Left lobe of liver (tissue), 2 donors: ENCODE data around the gene ADRA2C. TPM values are rescaled to one million over a fixed set of nuclear protein-coding genes. Genes with fewer than 3 reads are reported as not detected.

ENCODE experiments used
- ATAC-seq: fragments of 200-7000 bp; cut with Tn5 transposase; one replicate; pipeline ENCODE4 v1.9.1; 2020; ENCODE audit warnings: mild to moderate bottlenecking, moderate library complexity
- DNase-seq: peaks from one replicate; pipeline ENCODE4 v3.0.0-alpha.2; 2020; ENCODE audit warnings: low spot score
- total RNA-seq: library from RNA; stranded (reverse); gene quantifications from one replicate; pipeline ENCODE4 v1.2.1, GENCODE V29; 2021
- donor health status: DM: no; HTN: no; CAD: no; lungs with moderate emphysema.
- donor health status: DM: no; HTN: yes; CAD: no.

ADRA2C gene
- total RNA-seq, 1 donor from 2014 or later: 0.28 TPM

DNA sequence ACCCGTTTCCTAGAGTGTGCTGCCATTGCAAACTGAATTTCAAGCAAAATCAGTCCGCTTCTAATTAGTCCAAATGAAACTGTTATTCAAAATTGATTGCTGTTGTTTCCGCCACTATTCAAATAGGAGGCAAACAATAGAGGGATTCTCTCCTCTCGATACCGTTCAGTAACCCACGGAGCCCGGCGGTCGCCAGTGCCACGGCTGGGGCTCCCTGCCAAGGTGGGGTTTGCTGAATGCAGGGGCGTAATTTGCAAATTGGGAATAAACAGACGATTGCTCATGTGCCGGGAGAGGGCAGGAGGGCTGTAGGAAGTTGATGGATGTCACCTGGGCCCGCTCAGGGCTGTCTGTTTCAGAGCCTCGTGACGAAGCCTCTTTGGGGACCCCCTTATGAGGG, 8.8 kb downstream of the ADRA2C start:
- ATAC-seq (no peak), DNase-seq (no peak)

DNA sequence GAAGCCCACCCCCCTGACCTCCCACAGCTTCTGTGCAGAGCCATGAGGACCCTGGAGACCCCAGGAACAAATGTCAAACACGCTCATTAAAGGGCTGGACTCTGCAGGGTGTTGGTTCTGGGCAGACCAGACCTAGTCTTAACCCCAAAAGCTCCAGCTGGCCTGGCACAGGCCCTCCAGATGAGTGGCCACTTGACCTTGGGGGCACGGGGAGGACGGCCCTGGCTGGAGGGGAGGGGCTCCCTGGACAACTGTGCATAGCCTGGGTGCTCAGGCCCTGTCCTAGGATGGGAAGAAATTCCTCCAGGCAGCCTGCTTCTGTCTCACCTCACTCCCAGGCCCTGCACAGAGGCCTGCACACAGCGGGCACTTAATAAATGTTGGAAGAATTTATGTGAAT, 9.4 kb downstream of the ADRA2C start:
- DNase-seq: no peak
- ATAC-seq: no peak

DNA sequence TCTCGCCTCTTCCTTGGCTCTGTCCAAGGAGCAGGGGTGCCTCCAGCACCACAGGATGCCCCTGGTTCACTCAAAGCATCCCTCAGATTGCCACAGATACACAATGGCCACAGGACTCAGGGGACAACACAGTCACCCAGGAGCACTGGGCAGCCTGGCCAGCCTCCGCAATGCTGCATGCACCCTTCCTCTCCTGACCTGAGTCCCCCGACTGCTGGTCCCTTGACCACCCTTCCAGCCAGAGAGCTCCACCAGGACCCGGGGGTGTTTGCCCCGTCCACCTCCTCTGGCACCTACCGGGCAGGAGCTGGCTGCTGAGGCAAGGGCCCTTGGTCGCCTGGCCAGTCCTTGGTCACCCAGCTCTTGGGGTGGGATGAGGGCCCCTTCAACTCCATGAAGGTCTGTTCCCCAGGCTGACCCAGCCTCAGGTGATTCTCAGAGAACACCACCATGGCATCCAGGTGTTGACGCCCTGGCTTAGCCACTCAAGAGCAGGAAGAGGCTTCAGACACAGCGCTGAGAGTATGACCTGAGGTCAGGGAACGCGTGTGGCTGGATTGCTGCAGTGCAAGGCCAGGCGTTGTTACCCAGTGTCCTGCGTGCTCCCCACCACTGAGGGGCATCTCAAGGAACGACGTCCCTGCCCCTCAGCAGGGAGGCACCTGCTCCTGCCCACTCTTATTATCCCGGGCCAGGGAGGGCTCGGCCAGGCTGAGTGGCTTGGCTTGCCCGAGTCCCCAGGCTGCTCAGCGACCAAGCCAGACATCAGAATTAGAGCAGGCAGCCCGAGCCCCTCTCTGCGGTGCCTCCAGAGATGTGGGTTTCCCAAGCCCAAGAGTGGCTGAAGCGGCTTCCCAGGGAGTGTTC, 10.2 kb downstream of the ADRA2C start:
- ATAC-seq (no peak), DNase-seq (no peak)

DNA sequence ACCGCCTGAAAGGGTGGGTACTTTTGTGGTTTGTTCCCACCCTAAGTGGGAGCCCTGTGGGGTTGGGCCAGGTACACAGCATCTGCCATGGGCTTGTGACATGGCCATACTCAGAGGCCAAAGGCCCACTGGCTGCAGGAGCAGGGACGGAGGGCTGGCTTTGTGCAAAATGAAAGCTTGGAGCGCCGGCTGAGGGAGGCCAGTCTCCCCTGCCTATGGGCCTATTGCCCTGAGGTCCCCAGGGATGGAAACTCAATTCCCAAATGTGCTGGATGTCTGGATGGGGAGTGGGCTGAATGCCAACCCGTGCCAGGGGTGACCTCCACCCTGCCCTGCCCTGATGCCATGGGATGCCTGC, 10.8 kb downstream of the ADRA2C start:
- no peak for ATAC-seq
- no peak for DNase-seq

DNA sequence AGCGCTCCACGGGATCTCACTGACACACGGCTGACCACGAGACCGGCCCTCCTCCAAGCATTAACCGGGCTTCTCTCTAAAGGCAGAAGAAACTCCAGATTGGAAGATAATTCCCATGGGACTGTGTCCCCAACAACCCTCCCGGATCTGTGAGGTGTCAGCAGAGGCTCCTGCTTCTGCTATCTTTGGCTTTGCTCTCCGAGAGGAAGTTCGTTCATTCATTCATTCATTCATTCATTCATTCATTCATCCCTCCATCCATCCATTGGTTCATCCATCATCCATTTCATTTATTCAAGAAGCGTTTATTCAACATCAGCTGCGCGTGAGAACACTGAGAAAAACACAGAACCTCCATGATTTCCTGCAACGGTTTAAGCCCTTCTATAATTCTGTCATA, 11.5 kb downstream of the ADRA2C start:
- no peak for DNase-seq
- no peak for ATAC-seq

DNA sequence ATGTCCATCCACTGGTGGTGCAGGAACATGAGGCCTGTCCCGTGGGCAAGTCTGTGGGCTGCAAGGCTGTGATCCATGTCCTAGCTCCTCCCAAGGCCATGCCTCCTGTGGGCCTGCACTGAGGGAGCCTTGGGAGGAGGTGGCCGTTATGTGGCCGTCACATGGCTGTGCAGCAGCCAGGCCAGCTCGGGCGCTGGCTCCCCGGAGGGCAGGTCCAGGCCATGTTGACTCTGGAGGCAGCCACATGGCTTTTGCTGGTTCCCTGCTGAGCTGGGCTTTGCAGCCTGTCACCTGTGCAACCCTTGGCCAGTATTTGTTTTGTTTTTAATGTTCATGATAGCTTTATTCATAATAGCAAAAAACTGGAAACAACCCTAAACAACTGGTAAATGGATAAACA, 13.3 kb downstream of the ADRA2C start:
- no peak for DNase-seq
- no peak for ATAC-seq

DNA sequence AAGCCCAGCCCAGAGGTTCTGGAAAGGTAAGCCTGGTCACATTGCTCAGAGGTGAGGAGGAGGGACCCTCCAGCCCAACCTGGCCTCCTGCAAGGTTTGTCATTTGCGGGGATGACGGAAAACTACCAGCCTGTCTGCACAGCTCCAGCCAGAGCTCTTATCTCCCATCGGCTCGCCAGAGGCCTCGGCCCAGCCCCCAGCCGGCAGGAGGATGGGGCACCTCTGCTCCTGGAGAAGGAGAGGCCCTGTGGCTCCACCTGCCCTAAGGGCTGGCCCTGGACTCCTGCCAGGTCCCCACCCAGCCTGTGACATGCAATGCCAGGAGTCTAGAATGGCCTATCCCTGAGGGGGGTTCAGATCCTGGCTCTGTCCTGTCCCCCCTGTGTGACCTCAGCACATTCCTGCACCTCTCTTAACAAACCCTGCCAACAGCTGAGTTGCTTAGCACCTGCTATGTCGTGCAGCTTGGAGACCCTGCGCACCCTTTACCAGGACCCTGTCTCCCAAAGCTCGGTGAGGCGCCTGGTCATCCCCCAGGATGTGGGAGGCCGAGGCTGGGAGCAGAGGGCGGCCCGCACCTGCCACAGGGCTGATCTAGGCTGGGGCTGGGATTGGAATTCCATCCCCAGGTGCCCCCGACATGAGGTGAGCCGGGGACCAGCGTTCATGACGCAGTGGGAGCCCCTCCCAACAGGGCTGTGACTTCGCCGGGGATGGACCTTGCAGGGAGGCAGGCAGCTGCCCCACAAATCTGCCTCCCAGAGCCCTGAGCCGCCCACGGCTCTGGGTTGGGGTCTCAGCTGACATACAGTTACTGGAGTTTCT, 14.4 kb downstream of the ADRA2C start:
- no peak for DNase-seq
- ATAC-seq: no peak

DNA sequence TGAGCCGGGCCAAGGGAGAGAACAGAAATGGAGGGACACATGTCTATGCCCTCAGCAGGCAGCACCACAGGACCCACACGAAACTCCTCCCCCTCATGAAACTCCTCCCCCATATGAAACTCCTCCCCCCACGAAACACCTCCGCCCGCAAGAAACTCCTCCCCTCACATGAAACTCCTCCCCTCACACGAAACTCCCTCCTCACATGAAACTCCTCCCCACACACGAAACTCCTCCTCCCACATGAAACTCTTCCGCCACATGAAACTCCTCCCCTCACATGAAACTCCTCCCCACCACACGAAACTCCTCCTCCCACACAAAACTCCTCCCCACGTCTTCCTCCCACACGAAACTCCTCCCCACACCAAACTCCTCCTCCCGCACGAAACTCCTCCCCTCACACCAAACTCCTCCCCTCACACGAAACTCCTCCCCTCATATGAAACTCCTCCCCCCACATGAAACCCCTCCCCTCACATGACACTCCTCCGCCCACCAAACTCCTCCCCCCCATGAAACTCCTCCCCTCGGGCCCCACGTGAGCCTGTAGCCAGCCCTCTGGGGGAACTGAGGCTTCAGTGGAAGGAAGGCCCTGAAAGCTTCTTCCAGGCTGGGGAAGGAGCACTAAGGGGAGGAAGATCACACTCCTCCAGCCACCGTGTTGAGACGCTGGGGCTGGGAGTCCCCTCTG, 15.2 kb downstream of the ADRA2C start:
- DNase-seq: no peak
- ATAC-seq: no peak

DNA sequence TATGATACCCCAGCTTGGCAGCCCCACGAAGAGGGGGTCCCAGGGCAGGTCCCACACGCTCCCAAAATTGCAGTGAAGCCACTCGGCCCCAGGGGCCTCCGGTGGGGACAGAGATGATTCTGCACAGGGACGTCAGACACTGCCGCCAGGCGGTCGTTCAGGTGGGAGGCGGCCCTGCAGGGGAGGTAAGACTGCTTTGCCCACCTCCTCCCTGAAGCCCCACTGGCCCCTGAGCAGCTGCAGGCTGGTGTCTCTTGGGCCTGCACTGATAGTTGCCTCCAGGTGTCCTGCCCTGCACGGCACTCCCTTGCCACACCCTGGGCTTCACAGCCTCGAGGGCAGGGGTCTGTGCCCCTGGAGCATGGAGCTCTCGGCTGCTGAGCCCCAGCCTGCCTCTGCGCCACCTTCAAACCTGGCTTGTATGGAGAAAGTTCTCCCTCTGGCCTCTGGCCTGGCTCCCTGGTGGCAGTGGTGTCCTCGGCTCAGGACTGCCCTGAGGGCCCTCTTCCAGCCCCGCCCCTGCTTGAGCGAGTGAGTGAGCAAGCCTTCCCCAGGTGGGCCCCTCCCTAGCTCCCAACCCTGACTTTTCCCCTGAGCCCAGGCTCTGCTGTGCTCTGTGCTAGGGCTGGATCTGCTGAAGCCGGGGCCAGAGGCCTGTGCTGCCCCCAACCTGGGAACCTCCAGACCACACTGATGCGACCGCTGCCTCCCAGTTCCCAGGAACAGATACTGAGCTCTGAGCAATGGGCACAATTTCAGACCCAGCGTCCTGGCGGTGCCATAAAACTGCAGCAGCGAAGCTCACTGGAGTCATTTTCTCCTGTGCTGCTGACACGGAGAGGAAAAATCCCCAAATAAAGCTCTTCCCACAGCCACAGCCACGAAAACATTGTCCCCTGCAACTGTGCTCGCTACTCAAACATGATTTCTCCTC, 16.1 kb downstream of the ADRA2C start:
- no peak for ATAC-seq
- DNase-seq: no peak

DNA sequence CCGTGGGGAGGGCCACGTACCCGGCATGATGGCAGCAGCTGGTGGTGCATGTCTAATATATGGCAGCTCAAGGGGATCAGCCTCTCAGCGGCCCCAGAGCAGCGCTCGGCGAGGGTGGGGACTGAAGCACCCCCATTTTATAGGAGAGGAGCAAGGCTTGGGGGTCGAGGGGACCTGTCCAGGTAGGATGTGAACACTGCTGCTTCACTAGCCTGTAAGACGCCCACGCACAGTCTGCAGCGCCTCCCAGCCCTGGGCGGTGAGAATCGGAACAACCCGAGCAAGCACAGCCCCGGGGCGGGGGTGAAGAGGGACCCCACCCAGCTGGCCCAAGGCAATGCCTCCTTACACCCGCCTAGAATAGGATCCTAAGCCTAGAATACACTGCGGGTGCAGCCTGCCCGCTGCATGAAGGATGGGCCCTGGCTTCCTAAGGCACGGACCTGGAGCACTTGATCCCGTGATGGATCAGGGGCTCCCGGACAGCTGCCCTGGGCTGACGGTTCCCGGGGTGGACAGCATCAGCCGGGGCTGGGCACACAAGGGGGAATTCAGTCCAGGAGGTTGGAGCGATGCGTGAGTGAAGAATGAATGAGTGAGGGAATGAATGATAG, 17.6 kb downstream of the ADRA2C start:
- DNase-seq: no peak
- ATAC-seq: peak; percentile 28

DNA sequence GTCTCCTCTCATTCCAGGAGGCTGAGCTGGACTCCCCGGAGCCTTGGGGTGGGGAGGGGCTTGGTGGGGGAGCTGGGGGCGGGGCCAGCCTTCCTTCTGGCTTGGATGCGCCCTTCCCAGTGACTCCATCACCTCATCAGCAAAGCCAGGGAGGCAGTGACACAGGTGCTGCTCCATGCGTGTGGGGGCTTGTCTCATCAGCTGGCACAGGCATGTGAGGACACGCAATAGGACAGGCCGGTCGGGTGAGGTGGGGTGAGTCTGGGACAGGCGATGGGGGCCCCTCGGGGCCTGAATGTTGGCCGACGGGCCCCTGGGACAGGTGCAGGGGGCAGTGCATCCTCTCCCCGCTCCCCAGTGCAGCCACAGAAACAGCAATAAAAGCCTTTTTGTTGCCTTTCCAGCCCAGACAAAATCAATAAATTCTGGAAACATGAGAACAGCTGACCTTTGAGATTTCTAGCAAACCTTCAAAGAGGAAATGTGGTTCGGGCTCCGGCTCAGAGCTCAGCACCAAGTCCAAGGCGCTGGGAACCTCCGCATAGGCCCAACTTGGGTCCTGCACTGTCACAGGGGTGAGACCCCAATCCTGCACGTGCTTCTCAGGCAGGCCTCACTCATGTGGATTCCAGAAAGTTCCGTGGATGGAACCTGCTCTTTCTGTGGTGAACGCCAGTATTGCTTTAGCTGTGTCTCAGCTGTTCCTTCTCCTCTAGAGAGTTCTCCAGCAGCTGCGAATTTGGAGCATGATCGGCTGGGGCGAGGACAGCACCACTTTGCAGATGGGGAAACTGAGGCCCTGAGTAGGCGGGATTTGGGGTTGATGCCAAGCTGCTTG, 18.5 kb downstream of the ADRA2C start:
- ATAC-seq (peak; percentile 57), DNase-seq (no peak)

DNA sequence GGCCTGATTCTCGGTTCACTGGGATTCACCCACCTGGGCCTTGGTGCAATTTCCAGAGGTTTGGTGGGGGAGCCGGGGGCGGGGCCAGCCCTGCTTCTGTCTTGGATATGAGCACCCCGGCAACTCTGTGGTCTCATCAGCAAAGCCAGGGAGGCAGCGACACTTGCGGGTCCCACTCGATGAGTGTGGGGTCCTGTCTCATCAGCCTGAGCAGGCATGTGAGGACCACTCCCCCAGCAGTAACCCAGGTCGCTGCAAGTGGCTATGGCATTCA, 19.0 kb downstream of the ADRA2C start:
- DNase-seq (no peak), ATAC-seq (no peak)

DNA sequence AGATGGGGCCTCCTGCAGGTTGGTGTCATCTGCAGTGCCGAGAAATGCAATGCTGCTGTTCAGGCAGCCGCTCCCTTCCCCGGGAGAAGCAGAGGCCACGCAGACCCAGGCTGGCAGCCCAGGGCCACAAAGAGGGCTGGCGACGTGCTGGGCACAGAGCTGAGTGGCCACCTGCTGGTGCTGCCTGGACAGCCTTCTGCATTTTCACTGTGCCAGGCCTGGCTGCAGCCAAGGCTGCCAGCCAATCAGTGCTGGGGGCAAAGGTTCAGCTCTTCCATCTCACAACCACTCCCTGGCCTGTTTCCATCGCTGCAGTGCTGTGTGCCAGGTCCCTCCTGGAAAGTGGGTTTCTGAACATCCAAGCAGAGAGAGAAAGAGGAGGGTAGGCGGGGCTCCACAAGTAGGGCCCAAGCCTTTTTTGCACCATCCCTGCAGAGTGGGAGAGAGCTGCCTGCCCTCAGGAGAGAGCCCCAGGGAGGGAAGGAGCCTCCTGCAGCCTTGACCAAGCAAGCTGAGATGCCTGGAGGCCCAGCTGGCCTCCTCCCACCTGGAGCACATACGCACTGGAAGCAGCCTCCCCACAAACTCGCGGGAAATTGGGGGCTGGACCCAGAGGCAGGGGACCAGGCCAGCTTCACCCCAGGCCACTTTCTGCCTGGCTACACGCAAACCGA, 20.1 kb downstream of the ADRA2C start:
- DNase-seq (peak; percentile 93), ATAC-seq (peak; percentile 94)

DNA sequence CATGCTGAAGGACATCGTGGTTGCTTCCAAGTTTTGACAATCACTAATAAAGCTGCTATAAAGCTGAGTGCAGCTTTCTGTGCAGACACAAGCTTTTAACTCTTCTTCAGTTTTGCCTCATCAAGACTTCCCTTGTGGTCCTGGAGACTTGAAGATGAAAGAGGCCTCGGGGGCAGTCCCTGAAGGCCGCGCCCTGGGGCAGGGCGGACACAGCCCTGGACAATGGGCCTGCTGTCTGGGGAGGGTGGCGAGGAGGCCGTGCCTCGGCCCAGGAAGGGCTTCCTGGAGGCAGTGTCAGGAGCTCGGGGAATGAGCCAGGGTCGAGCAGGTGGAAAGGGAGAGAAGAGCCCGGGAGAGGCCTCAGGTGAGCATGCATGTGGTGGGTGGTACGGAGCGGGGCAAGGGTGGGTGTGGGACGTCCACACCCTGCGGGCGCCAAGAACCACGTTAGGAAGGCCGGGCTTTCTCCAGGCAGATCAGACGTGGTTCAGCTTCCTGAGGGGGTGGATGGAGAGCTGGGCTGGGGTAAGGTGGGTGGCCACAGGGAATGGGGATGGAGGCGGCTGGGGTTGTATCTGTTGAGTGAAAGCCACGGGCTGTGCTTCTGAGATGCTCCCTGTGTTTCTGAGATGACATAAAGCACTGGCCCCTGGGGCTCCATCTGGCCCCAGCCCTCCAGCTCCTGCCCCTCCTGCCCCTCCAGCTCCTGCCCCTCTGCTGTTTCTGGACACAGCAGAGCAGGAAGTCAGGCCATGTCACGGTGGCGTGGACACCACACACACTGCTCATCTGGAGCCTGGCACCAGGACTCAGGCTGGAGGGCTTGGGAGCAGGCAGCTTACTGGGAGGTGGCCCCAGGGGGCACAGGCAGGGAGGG, 21.5 kb downstream of the ADRA2C start:
- DNase-seq (no peak), ATAC-seq (no peak)

DNA sequence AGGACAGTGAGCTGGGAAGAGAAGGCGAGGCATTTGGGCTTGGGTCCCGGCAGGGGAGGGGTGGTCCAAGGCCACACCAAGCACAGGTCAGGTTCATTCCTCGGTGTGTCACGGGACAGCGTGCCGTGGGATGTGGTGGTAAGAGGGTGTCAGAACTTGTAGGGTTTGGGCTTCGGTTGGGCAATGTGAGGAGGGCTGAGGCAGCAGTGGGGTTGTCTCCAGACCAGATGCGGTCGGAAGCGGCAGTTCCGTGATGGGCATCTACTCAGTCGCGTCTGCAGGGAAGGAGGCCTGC, 22.1 kb downstream of the ADRA2C start:
- ATAC-seq (no peak), DNase-seq (no peak)

DNA sequence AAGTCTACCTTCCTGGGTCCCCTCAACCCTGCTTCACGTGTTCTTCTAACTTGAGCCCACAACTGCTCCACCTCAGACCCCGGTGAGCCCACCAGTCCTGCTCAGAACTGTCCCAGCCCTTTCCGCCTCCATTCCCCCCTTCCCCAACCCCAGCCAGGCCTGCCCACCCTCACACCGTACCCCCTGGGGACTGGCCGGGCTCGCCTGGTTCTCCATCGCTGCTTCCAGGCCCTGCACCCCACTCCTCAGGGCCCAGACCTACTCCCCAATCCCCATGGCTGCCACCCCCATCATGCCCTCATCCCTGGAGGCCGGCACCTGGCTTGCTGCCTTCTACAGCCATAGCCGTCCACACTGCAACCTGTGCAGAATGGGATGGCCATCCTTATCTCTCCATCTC, 23.4 kb downstream of the ADRA2C start:
- DNase-seq (no peak), ATAC-seq (no peak)

DNA sequence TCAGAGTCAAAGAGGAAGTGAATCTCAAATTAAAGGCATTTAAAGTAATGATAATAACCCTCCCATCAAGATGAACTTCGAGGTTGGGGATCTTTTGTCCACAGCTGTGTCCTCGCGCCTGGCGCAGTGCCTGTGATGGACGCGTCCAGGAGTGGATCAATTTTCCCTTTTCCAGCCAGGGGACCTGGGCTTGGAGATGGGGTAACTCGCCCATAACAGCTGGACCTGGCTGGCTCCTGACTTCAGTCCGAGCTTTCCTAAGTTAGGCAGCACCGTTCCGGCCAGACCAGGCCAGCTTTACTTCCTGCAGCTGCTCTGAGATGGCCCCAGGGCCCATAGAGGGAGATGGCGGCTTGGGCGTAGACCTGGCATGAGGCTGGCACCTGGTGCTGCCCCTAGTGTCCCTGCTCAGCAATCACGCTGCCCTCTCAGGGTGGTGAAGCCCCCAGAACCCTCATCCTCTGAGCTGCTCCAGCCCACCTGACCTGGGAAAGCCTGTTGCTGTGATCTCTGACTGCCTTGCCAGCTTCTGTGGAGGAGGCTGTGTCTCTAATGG, 23.9 kb downstream of the ADRA2C start:
- DNase-seq: no peak
- ATAC-seq: no peak

DNA sequence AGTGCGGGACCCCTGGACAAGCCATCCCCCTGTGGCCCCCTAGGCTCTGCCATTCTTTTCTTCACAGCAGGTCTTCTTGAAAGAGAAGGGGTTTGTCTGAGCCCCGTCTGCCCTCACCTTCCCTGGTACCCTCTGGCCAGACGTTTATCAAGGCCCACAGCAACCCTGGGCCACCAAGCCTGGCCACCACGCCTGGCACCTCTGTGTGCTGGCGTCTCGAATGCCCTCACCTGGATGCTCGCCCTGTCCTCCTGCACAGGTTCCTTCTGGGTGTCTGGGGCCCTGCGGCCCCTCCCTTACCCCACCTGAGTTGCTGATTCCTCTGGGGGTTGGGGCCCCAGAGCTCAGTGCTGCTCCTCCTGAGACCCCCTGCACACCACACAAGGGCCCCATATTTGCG, 25.1 kb downstream of the ADRA2C start:
- ATAC-seq (no peak), DNase-seq (no peak)
